Esophagus squamous epithelium (tissue), 5 donors: ENCODE data around the gene ASPN. TPM values are rescaled to one million over a fixed set of nuclear protein-coding genes. Genes with fewer than 3 reads are reported as not detected.

Experiments
- DNase-seq: peaks from one replicate; lab custom pipeline; 2025; lab: John Stamatoyannopoulos, UW
- H3K27ac ChIP-seq, 4 donors: fragments of 200-600 bp; sonication (generic); one replicate each; pipeline ENCODE4 v1.5.1; 2016 to 2019; ENCODE audit warnings: mild to moderate bottlenecking in 1 of 4
- H3K27me3 ChIP-seq, 4 donors: fragments of 200-600 bp; sonication (generic); 1 replicate in 3 of 4; 2 replicates in 1 of 4; pipeline versions ENCODE4 v1.5.1 to v1.6.0; 2017 to 2021; ENCODE audit warnings: antibody characterized with exemption in 1 of 4
- H3K36me3 ChIP-seq, 3 donors: fragments of 200-600 bp; sonication (generic); one replicate each; pipeline ENCODE4 v1.5.1; 2016 to 2019
- H3K4me1 ChIP-seq, 3 donors: fragments of 200-600 bp; sonication (generic); one replicate each; pipeline ENCODE4 v1.5.1; 2017 to 2019
- H3K4me3 ChIP-seq, 4 donors: fragments of 200-600 bp; sonication (generic); 1 replicate in 3 of 4; 2 replicates in 1 of 4; pipeline ENCODE4 v1.5.1; 2016 to 2019; ENCODE audit warnings: mild to moderate bottlenecking in 2 of 4, moderate library complexity in 1 of 4
- H3K9me3 ChIP-seq, 3 donors: fragments of 200-600 bp; sonication (generic); one replicate each; pipeline ENCODE4 v1.5.1; 2016 to 2019
- POLR2A ChIP-seq, 4 donors: fragments of 450-650 bp; IDR thresholded peaks; one replicate each; pipeline ENCODE4 v1.6.1; 2017; ENCODE audit warnings: antibody characterized with exemption in 4 of 4, mild to moderate bottlenecking in 4 of 4, moderate library complexity in 3 of 4
- WGBS, 2 donors: methylation state at CpG; one replicate each; pipeline ENCODE4 v1.1.5; 2018; 5-methylcytosine and 5-hydroxymethylcytosine counted together
- intact Hi-C: fragments of 100-400 bp; cut with DNase I; formaldehyde crosslinking; loops from one replicate; pipeline ENCODE4 v1.15.0; 2022
- total RNA-seq, 4 donors: library from RNA; depleted of rRNA; stranded (reverse); fragments of >200 nt; gene quantifications; one replicate each; pipeline ENCODE4 v1.1.0, GENCODE V29; 2016
- TF ChIP-seq, protein P1 (sequence below), 6 experiments: fragments of 450-650 bp in 4 of 6; fragments of 200-600 bp in 2 of 6; sonication (generic) in 2 of 6; IDR thresholded peaks; one replicate each; pipeline ENCODE4 v1.5.1; 2016 to 2019; ENCODE audit warnings: antibody characterized with exemption in 6 of 6, mild to moderate bottlenecking in 4 of 6, moderate library complexity in 4 of 6
- donor health status: DM: yes; HTN: yes; CAD: no.

ASPN gene
- total RNA-seq, 4 donors from 2014 or later: 0.34 to 7.4 (median 1.8) TPM

DNA sequence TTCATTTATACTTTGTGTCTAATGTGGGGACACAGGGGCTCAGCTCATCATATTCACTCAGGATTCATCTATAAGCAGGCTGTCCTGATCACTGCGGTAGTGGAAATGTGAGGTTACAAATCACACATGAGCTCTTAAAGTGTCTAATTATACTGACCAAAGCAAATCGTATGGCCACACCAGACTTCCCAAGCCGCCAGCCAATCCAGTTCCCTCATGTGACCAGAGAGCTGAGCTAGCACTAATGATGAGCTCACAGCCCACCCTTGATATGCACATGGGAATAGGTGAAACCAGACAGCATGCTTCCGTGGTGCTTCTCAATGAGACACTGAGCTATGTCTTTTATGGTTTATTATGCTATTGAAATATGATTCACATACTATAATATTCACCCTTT, 35.9 kb upstream of the ASPN start:
- H3K27me3 ChIP-seq: no peaks in the 10 kb centered on the region
- intact Hi-C loops: no loop called here
- no peak overlapping the region for H3K4me3 ChIP-seq
- TF ChIP-seq, protein P1, sequence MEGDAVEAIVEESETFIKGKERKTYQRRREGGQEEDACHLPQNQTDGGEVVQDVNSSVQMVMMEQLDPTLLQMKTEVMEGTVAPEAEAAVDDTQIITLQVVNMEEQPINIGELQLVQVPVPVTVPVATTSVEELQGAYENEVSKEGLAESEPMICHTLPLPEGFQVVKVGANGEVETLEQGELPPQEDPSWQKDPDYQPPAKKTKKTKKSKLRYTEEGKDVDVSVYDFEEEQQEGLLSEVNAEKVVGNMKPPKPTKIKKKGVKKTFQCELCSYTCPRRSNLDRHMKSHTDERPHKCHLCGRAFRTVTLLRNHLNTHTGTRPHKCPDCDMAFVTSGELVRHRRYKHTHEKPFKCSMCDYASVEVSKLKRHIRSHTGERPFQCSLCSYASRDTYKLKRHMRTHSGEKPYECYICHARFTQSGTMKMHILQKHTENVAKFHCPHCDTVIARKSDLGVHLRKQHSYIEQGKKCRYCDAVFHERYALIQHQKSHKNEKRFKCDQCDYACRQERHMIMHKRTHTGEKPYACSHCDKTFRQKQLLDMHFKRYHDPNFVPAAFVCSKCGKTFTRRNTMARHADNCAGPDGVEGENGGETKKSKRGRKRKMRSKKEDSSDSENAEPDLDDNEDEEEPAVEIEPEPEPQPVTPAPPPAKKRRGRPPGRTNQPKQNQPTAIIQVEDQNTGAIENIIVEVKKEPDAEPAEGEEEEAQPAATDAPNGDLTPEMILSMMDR (IDR thresholded peaks at IDR 0.05): no peak
- no peak for TF ChIP-seq POLR2A (IDR thresholded peaks at IDR 0.05)
- WGBS, 2 donors: 78 to 96% methylated on average over 4 of the region's 4 CpGs
- H3K4me1 ChIP-seq: peaks cover 0 to under 1% (median 0%) of the 10 kb centered on the region in 3 donors
- no peaks in the 10 kb centered on the region for H3K36me3 ChIP-seq
- no peak for DNase-seq
- H3K27ac ChIP-seq: no peak overlapping the region
- no peaks in the 10 kb centered on the region for H3K9me3 ChIP-seq

DNA sequence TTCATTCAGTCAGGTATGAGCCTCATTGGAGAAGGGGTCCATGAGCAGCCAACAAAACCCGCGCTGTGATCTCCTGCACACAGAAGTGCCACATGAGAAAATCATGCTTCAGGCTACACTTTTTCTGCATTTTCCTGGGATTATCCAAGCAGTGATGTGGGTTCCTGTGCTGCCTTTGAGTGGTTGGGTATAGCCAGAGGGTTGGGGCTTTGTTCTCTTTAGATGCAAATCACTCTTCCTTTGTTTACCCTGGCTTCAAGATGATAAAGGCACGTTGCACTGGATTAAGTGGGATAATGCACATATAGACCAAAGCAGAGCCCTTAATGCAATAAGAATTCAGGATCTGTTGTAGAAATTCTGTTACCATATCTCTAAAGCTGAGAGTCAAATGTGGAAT, 34.7 kb upstream of the ASPN start:
- intact Hi-C loops: no loop called here
- H3K9me3 ChIP-seq: no peaks in the 10 kb centered on the region
- no peak overlapping the region for H3K4me3 ChIP-seq
- no peak overlapping the region for H3K27ac ChIP-seq
- TF ChIP-seq, protein P1 (IDR thresholded peaks at IDR 0.05): no peak
- no peak for TF ChIP-seq POLR2A (IDR thresholded peaks at IDR 0.05)
- peaks cover 0 to 6% (median 0%) of the 10 kb centered on the region in 3 donors for H3K4me1 ChIP-seq
- no peak for DNase-seq
- 37 to 83% methylated on average over 3 of the region's 3 CpGs for WGBS, 2 donors
- H3K36me3 ChIP-seq: no peaks in the 10 kb centered on the region
- no peaks in the 10 kb centered on the region for H3K27me3 ChIP-seq

DNA sequence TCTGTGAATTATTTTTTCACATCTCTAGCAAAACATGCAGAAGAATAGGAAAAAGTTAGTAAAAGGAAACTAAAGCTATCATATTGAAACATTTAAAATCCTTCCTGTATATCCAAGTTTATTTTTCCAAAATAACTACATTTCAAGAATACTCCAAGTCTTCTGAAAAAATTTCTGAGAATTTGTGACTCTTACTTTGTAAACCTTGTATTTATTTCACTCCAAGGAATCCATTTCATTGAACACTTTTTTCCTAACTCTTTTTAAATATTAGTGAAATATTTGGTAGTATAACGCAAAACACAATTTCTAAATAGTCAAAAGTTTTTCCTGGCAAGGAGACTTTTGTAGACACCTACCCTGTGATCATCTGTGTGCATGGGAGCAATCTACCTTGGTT, 34.2 kb upstream of the ASPN start:
- H3K27me3 ChIP-seq: no peaks in the 10 kb centered on the region
- DNase-seq: no peak
- WGBS, 2 donors: 88 to 96% methylated on average over 1 of the region's 1 CpG
- H3K36me3 ChIP-seq: no peaks in the 10 kb centered on the region
- no peak overlapping the region for H3K4me3 ChIP-seq
- intact Hi-C loops: no loop called here
- peaks cover 0 to 6% (median 0%) of the 10 kb centered on the region in 3 donors for H3K4me1 ChIP-seq
- no peak overlapping the region for H3K27ac ChIP-seq
- TF ChIP-seq, protein P1 (IDR thresholded peaks at IDR 0.05): no peak
- no peak for TF ChIP-seq POLR2A (IDR thresholded peaks at IDR 0.05)
- H3K9me3 ChIP-seq: no peaks in the 10 kb centered on the region

DNA sequence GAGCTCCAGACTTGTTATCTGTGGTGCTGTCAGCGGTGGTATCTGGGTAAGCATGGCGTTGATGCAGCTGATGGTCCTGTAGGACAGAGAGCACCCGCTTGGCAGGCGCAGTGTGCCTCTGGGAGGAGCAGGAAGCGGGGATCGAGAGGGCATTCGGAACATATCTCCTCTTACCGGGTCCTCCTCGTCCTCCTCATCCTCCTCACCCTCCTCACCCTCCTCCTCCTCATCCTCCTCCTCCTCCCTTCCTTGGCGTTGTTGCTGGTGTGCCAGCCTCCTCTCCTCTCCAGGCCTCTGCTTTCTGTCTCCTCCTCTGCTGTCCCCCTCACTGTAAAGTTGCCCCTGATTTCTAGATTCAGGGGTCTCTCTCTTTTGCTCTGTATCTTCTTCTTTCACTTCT, 32.3 kb upstream of the ASPN start:
- Histone ChIP-seq H3K4me3 (no peak overlapping the region), H3K4me1 (peaks cover 0 to 6% (median 0%) of the 10 kb centered on the region in 3 donors), H3K27ac (no peak overlapping the region), H3K9me3 (no peaks in the 10 kb centered on the region), H3K27me3 (no peaks in the 10 kb centered on the region), H3K36me3 (no peaks in the 10 kb centered on the region)
- no peak for DNase-seq
- WGBS, 2 donors: 90 to 92% methylated on average over 10 of the region's 10 CpGs
- TF ChIP-seq, protein P1 (IDR thresholded peaks at IDR 0.05): no peak
- no peak for TF ChIP-seq POLR2A (IDR thresholded peaks at IDR 0.05)
- intact Hi-C loops: no loop called here

DNA sequence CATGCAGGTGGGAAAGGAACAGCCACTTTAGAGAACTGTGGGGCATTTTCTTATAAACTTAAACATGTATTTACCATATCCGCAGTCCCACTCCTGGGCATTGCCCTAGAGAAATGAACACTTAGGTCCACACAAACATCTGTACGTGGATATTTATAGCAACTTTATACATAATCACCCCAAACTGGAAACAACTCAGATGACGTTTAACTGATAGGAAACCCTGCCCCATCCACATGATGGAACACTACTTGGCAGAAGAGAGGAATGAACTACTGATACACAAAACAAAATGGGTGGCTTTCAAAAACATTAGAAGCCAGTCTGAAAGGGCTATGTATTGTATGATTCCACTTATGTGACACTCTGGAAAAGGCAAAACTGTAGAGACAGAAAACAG, 31.0 kb upstream of the ASPN start:
- TF ChIP-seq, protein P1 (IDR thresholded peaks at IDR 0.05): no peak
- TF ChIP-seq POLR2A (IDR thresholded peaks at IDR 0.05): no peak
- 65 to 73% methylated on average over 2 to 3 of the region's 3 CpGs for WGBS, 2 donors
- Histone ChIP-seq H3K4me3 (no peak overlapping the region), H3K9me3 (no peaks in the 10 kb centered on the region), H3K4me1 (peaks cover 0 to 13% (median 0%) of the 10 kb centered on the region in 3 donors), H3K27ac (no peak overlapping the region), H3K27me3 (no peaks in the 10 kb centered on the region), H3K36me3 (no peaks in the 10 kb centered on the region)
- no peak for DNase-seq
- intact Hi-C loops: no loop called here
